Activated CD4-positive, alpha-beta T cell treated with anti-CD3 and anti-CD28 coated beads for 36 hours (primary cell): ENCODE data around the gene ATL1. TPM values are rescaled to one million over a fixed set of nuclear protein-coding genes. Genes with fewer than 3 reads are reported as not detected.

ENCODE experiments used
- ATAC-seq: fragments of 200-7000 bp; cut with Tn5 transposase; one replicate; pipeline ENCODE4 v1.10.0; 2021; ENCODE audit warnings: mild to moderate bottlenecking, moderate library complexity
- CTCF ChIA-PET: fragments of 350-600 bp; sonication (Branson Sonifier 250); formaldehyde crosslinking; loops from one replicate; lab custom pipeline; 2021; ENCODE audit warnings: antibody characterized with exemption; lab: Charles Lee
- POLR2A ChIA-PET: fragments of 350-600 bp; sonication (Branson Sonifier 250); formaldehyde crosslinking; loops from one replicate; lab custom pipeline; 2021; ENCODE audit warnings: antibody characterized with exemption, inconsistent platforms; lab: Charles Lee
- DNase-seq: peaks from one replicate; pipeline ENCODE4 v3.0.0-alpha.2; 2020
- H3K27ac Mint-ChIP-seq: one replicate; pipeline ENCODE4 v1.8.0; 2021; ENCODE audit warnings: mixed read lengths
- H3K27me3 Mint-ChIP-seq: one replicate; pipeline ENCODE4 v1.8.0; 2021; ENCODE audit warnings: mixed read lengths
- H3K36me3 Mint-ChIP-seq: one replicate; pipeline ENCODE4 v1.8.0; 2021; ENCODE audit warnings: low read depth, mixed read lengths
- H3K4me1 Mint-ChIP-seq: one replicate; pipeline ENCODE4 v1.8.0; 2021; ENCODE audit warnings: mixed read lengths
- H3K4me3 Mint-ChIP-seq: one replicate; pipeline ENCODE4 v1.8.0; 2021; ENCODE audit warnings: mild to moderate bottlenecking, moderate library complexity, mixed read lengths
- H3K9me3 Mint-ChIP-seq: one replicate; pipeline ENCODE4 v1.8.0; 2021; ENCODE audit warnings: low read depth, mixed read lengths
- intact Hi-C, 2 experiments: fragments of 100-400 bp; cut with DNase I in 1 of 2; cut with micrococcal nuclease in 1 of 2; formaldehyde crosslinking; loops; one replicate each; pipeline versions ENCODE4 v1.14.2 to v1.15.1; 2022 to 2024; cut with DNase I, micrococcal nuclease
- total RNA-seq, 2 experiments: library from RNA; stranded (reverse); gene quantifications; one replicate each; pipeline ENCODE4 v1.2.3, GENCODE V29; 2021

Gene ATL1
- total RNA-seq, 2 experiments from 2014 or later, result 0.82 to 0.91 TPM

GRCh38 chr14:50524731-50525515 lies 35.0 kb upstream of the ATL1 start:
- ChIA-PET POLR2A (interaction anchor here (1.0 to 1.5 kb wide), 2 partner anchors 205 to 238 kb away, joined by 3 to 5 read pairs; no protein-coding TSS in a partner anchor), CTCF (interaction anchor here (0.6 to 4.1 kb wide), 3 partner anchors 10 to 294 kb away, joined by 3 to 18 read pairs (median 3); no protein-coding TSS in a partner anchor)

GRCh38 chr14:50528000-50528399 lies 31.9 kb upstream of the ATL1 start:
- H3K27ac Mint-ChIP-seq, result no peak overlapping the region
- no peak overlapping the region for H3K4me3 Mint-ChIP-seq
- peaks cover 72% of the 10 kb centered on the region for H3K4me1 Mint-ChIP-seq
- ATAC-seq (no peak), DNase-seq (no peak)
- H3K9me3 Mint-ChIP-seq, result no peaks in the 10 kb centered on the region
- intact Hi-C loops, result no loop called here
- CTCF ChIA-PET, result interaction anchor here (0.6 to 1.5 kb wide), 4 partner anchors 15 to 207 kb away, joined by 3 to 5 read pairs (median 4); no protein-coding TSS in a partner anchor
- peaks cover 26% of the 10 kb centered on the region for H3K36me3 Mint-ChIP-seq
- POLR2A ChIA-PET, result interaction anchor here (0.6 to 0.7 kb wide), 2 partner anchors 335 to 503 kb away, joined by 4 read pairs; no protein-coding TSS in a partner anchor
- no peaks in the 10 kb centered on the region for H3K27me3 Mint-ChIP-seq

More at GRCh38 chr14:50524731-50525515, 35.0 kb upstream of the ATL1 start:
- intact Hi-C loops, result loop anchor here (5.0 kb wide), 5 partner anchors 163 to 1322 kb away; partner anchors contain the start of genes MGAT2 (in 1 of the 2), RPL36AL (in 1 of the 2) and SOS2 (in 1 of the 2)
- Mint-ChIP-seq H3K9me3 (no peaks in the 10 kb centered on the region), H3K27me3 (no peaks in the 10 kb centered on the region), H3K4me1 (peaks cover 73% of the 10 kb centered on the region), H3K36me3 (peaks cover 23% of the 10 kb centered on the region), H3K27ac (peak overlapping the region; percentile 79), H3K4me3 (peak overlapping the region; percentile 23)
- ATAC-seq (no peak), DNase-seq (no peak)

GRCh38 chr14:50529288-50530179 lies 30.4 kb upstream of the ATL1 start:
- POLR2A ChIA-PET, result no interaction called here
- Mint-ChIP-seq H3K27me3 (no peaks in the 10 kb centered on the region), H3K9me3 (no peaks in the 10 kb centered on the region), H3K27ac (no peak overlapping the region), H3K4me3 (peak overlapping the region; percentile 90), H3K4me1 (peaks cover 62% of the 10 kb centered on the region), H3K36me3 (peaks cover 19% of the 10 kb centered on the region)
- CTCF ChIA-PET, result interaction anchor here (0.6 kb wide), 1 partner anchor 296 kb away, joined by 3 read pairs; no protein-coding TSS in a partner anchor
- ATAC-seq (no peak), DNase-seq (no peak)
- intact Hi-C loops, result loop anchor here in 1 of 2 experiments (5.0 kb wide), 2 partner anchors 138 to 677 kb away; partner anchors contain the start of genes NEMF and SAV1

- CTCF ChIA-PET, result no interaction called here
- H3K9me3 Mint-ChIP-seq, result no peaks in the 10 kb centered on the region
- intact Hi-C loops, result loop anchor here in 1 of 2 experiments (5.0 kb wide), 2 partner anchors 137 to 678 kb away; partner anchors contain the start of genes NEMF and SAV1
- no peak for DNase-seq
- ATAC-seq, result no peak
- H3K4me1 Mint-ChIP-seq, result peaks cover 54% of the 10 kb centered on the region
- no peak overlapping the region for H3K27ac Mint-ChIP-seq
- no peaks in the 10 kb centered on the region for H3K27me3 Mint-ChIP-seq
- peak overlapping the region; percentile 90 for H3K4me3 Mint-ChIP-seq
- POLR2A ChIA-PET, result no interaction called here
- peaks cover 15% of the 10 kb centered on the region for H3K36me3 Mint-ChIP-seq
Measured at GRCh38 chr14:50530358-50530757, 29.6 kb upstream of the ATL1 start.

- peaks cover 54% of the 10 kb centered on the region for H3K4me1 Mint-ChIP-seq
- no peaks in the 10 kb centered on the region for H3K27me3 Mint-ChIP-seq
- peak overlapping the region; percentile 90 for H3K4me3 Mint-ChIP-seq
- CTCF ChIA-PET, result interaction anchor here (1.0 to 2.0 kb wide), 4 partner anchors 8 to 427 kb away, joined by 3 to 8 read pairs (median 4); partner anchors contain the start of gene L2HGDH
- H3K9me3 Mint-ChIP-seq, result no peaks in the 10 kb centered on the region
- peaks cover 15% of the 10 kb centered on the region for H3K36me3 Mint-ChIP-seq
- intact Hi-C loops, result loop anchor here in 1 of 2 experiments (5.0 kb wide), 2 partner anchors 136 to 679 kb away; partner anchors contain the start of genes NEMF and SAV1
- no peak for ATAC-seq
- H3K27ac Mint-ChIP-seq, result peak overlapping the region; percentile 51
- no peak for DNase-seq
- POLR2A ChIA-PET, result interaction anchor here (0.6 to 0.7 kb wide), 2 partner anchors 15 to 232 kb away, joined by 3 read pairs; no protein-coding TSS in a partner anchor
Measured at GRCh38 chr14:50530794-50531365, 29.1 kb upstream of the ATL1 start.

- H3K4me3 Mint-ChIP-seq, result peak overlapping the region; percentile 90
- peak overlapping the region; percentile 86 for H3K27ac Mint-ChIP-seq
- POLR2A ChIA-PET, result interaction anchor here (0.7 kb wide), 1 partner anchor 16 kb away, joined by 3 read pairs; no protein-coding TSS in a partner anchor
- DNase-seq, result peak; percentile 54
- H3K9me3 Mint-ChIP-seq, result no peaks in the 10 kb centered on the region
- CTCF ChIA-PET, result interaction anchor here (0.6 to 2.4 kb wide), 11 partner anchors 9 to 493 kb away, joined by 3 to 14 read pairs (median 4); partner anchors contain the start of gene L2HGDH
- intact Hi-C loops, result loop anchor here (1.0 to 5.0 kb wide), 12 partner anchors 11 to 897 kb away; partner anchors contain the start of genes VCPKMT (in 2 of the 2), CDKL1 (in 1 of the 2), DMAC2L (in 1 of the 2) and DNAAF2 (in 1 of the 2)
- peak; percentile 5 for ATAC-seq
- peaks cover 47% of the 10 kb centered on the region for H3K4me1 Mint-ChIP-seq
- peaks cover 12% of the 10 kb centered on the region for H3K36me3 Mint-ChIP-seq
- no peaks in the 10 kb centered on the region for H3K27me3 Mint-ChIP-seq
Measured at GRCh38 chr14:50531595-50532501, 28.1 kb upstream of the ATL1 start.

GRCh38 chr14:50532502-50533240 lies 27.3 kb upstream of the ATL1 start, which contains the start of gene MAP4K5:
TSS of gene MAP4K5 (minus strand) at chr14:50532569. CDS start at chr14:50532049, 520 bp downstream.
- H3K36me3 Mint-ChIP-seq, result peaks cover 12% of the 10 kb centered on the region
- CTCF ChIA-PET, result interaction anchor here (0.6 to 2.4 kb wide), 9 partner anchors 9 to 494 kb away, joined by 3 to 14 read pairs (median 4); partner anchors contain the start of gene L2HGDH
- intact Hi-C loops, result loop anchor here (1.0 to 5.0 kb wide), 12 partner anchors 11 to 898 kb away; partner anchors contain the start of genes VCPKMT (in 2 of the 2), CDKL1 (in 1 of the 2), DMAC2L (in 1 of the 2) and DNAAF2 (in 1 of the 2)
- H3K4me1 Mint-ChIP-seq, result peaks cover 47% of the 10 kb centered on the region
- POLR2A ChIA-PET, result interaction anchor here (0.8 kb wide), 1 partner anchor 561 kb away, joined by 3 read pairs; no protein-coding TSS in a partner anchor
- peak within 1 kb of the TSS; percentile 86 for H3K27ac Mint-ChIP-seq
- H3K27me3 Mint-ChIP-seq, result no peaks in the 10 kb centered on the region
- peak; percentile 94 for DNase-seq
- peak within 1 kb of the TSS; percentile 90 for H3K4me3 Mint-ChIP-seq
- ATAC-seq, result peak; percentile 96
- H3K9me3 Mint-ChIP-seq, result peaks cover under 1% of the 10 kb centered on the region

GRCh38 chr14:50533241-50533705 lies 26.7 kb upstream of the ATL1 start:
- peaks cover 4% of the 10 kb centered on the region for H3K9me3 Mint-ChIP-seq
- peaks cover 12% of the 10 kb centered on the region for H3K36me3 Mint-ChIP-seq
- ATAC-seq (no peak), DNase-seq (no peak)
- peak overlapping the region; percentile 90 for H3K4me3 Mint-ChIP-seq
- ChIA-PET POLR2A (interaction anchor here (0.8 kb wide), 1 partner anchor 561 kb away, joined by 3 read pairs; no protein-coding TSS in a partner anchor), CTCF (interaction anchor here (0.6 to 2.4 kb wide), 2 partner anchors 212 to 318 kb away, joined by 5 to 14 read pairs; no protein-coding TSS in a partner anchor)
- intact Hi-C loops, result loop anchor here (2.0 to 5.0 kb wide), 5 partner anchors 134 to 898 kb away; partner anchors contain the start of genes CDKL1 (in 1 of the 2), DNAAF2 (in 1 of the 2), NEMF (in 1 of the 2) and SAV1 (in 1 of the 2)
- H3K27me3 Mint-ChIP-seq, result no peaks in the 10 kb centered on the region
- peak overlapping the region; percentile 53 for H3K27ac Mint-ChIP-seq
- H3K4me1 Mint-ChIP-seq, result peaks cover 42% of the 10 kb centered on the region
